Calu3 (cell line): ENCODE measurements around the gene METTL23. TPM values are rescaled to one million over a fixed set of nuclear protein-coding genes. Genes with fewer than 3 reads are reported as not detected.
"Not testable (repeated sequence)": the region's sequence is repeated elsewhere in the genome, so short reads cannot be mapped to it uniquely, and the experiment has no call there.

Experiments used
- BruUV-seq: library from RNA; stranded (reverse); fragments of 400-500 nt; replicated peaks from 2 replicates; lab custom pipeline; 2021; lab: Mats Ljungman, UMichigan
- CTCF ChIA-PET: fragments of 300-600 bp; sonication (Branson Sonifier 250); formaldehyde crosslinking; loops from one replicate; lab custom pipeline; 2022; ENCODE audit warnings: antibody characterized with exemption; lab: Charles Lee
- DNase-seq: peaks from one replicate; pipeline ENCODE4 v3.0.0; 2022
- H3K27ac Mint-ChIP-seq: one replicate; pipeline ENCODE4 v1.8.0; 2022; ENCODE audit warnings: mixed read lengths; ENCODE audit not compliant: unreplicated experiment
- H3K27me3 Mint-ChIP-seq: one replicate; pipeline ENCODE4 v1.8.0; 2022; ENCODE audit warnings: mixed read lengths; ENCODE audit not compliant: unreplicated experiment
- H3K36me3 Mint-ChIP-seq: one replicate; pipeline ENCODE4 v1.8.0; 2022; ENCODE audit warnings: mild to moderate bottlenecking, moderate library complexity, mixed read lengths; ENCODE audit not compliant: insufficient read depth, unreplicated experiment
- H3K4me1 Mint-ChIP-seq: one replicate; pipeline ENCODE4 v1.8.0; 2022; ENCODE audit warnings: mild to moderate bottlenecking, low read depth, mixed read lengths; ENCODE audit not compliant: unreplicated experiment
- H3K4me3 Mint-ChIP-seq: one replicate; pipeline ENCODE4 v1.8.0; 2022; ENCODE audit warnings: mild to moderate bottlenecking, low read depth, moderate library complexity, mixed read lengths; ENCODE audit not compliant: unreplicated experiment
- H3K9me3 Mint-ChIP-seq: one replicate; pipeline ENCODE4 v1.8.0; 2022; ENCODE audit warnings: low read depth, mixed read lengths; ENCODE audit not compliant: unreplicated experiment
- intact Hi-C: fragments of 100-400 bp; cut with micrococcal nuclease; formaldehyde crosslinking; loops from one replicate; pipeline ENCODE4 v1.10.0; 2022; ENCODE audit not compliant: unreplicated experiment
- total RNA-seq: library from RNA; stranded (reverse); gene quantifications from 2 replicates; pipeline ENCODE4 v1.2.3, GENCODE V29; 2022
- TF ChIP-seq, protein P1 (sequence below): fragments of 200-600 bp; IDR thresholded peaks from one replicate; pipeline ENCODE4 v1.8.0; 2022; ENCODE audit warnings: antibody characterized with exemption; ENCODE audit not compliant: unreplicated experiment

Gene METTL23
- total RNA-seq, 1 experiment from 2014 or later = 58.1 TPM

DNA sequence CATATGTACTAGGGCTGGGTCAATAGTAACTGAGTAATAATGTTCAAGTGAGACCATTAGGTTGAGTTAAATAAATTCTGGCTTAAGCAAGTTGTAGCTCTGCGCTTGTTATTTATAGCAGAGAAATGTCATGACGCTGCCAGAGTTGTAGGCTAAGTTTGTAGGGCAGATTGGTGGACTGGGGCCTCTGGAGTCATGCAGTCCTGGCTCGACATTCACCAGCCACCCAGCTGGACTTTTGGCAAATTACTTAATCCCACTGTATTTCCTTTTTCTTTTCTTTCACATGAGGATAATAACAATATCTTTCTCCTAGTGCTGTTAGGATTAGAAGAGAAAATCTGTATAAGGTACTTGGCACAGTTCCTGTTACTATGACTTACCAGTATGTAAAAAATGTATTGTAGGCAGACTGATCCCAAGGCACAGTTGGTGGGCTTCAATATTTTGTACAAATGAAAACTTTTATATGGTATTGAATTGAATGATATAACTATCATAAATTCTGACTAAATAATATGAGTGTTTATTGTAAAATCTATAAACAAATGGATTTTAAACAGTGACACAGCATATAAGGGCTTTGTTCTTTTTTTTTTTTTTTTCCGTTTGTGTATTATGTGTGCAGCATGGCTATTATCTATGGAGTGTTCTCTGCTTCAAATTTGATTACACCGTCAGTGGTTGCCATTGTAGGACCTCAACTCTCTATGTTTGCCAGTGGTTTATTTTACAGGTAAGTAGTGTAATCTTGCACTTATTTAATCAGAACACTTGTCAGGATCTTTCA is 13.9 kb downstream of the METTL23 start:
- no peaks in the 10 kb centered on the region for H3K27me3 Mint-ChIP-seq
- peaks cover 40% of the 10 kb centered on the region for H3K36me3 Mint-ChIP-seq
- TF ChIP-seq, protein P1, sequence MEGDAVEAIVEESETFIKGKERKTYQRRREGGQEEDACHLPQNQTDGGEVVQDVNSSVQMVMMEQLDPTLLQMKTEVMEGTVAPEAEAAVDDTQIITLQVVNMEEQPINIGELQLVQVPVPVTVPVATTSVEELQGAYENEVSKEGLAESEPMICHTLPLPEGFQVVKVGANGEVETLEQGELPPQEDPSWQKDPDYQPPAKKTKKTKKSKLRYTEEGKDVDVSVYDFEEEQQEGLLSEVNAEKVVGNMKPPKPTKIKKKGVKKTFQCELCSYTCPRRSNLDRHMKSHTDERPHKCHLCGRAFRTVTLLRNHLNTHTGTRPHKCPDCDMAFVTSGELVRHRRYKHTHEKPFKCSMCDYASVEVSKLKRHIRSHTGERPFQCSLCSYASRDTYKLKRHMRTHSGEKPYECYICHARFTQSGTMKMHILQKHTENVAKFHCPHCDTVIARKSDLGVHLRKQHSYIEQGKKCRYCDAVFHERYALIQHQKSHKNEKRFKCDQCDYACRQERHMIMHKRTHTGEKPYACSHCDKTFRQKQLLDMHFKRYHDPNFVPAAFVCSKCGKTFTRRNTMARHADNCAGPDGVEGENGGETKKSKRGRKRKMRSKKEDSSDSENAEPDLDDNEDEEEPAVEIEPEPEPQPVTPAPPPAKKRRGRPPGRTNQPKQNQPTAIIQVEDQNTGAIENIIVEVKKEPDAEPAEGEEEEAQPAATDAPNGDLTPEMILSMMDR = no peak
- no peak overlapping the region for H3K27ac Mint-ChIP-seq
- DNase-seq = no peak
- BruUV-seq = no TSS peak
- CTCF ChIA-PET = interaction anchor here (0.6 kb wide), 1 partner anchor 1805 kb away, joined by 4 read pairs; no protein-coding TSS in a partner anchor
- H3K4me3 Mint-ChIP-seq = no peak overlapping the region
- no peaks in the 10 kb centered on the region for H3K9me3 Mint-ChIP-seq
- H3K4me1 Mint-ChIP-seq = no peaks in the 10 kb centered on the region
- intact Hi-C loops = no loop called here

DNA sequence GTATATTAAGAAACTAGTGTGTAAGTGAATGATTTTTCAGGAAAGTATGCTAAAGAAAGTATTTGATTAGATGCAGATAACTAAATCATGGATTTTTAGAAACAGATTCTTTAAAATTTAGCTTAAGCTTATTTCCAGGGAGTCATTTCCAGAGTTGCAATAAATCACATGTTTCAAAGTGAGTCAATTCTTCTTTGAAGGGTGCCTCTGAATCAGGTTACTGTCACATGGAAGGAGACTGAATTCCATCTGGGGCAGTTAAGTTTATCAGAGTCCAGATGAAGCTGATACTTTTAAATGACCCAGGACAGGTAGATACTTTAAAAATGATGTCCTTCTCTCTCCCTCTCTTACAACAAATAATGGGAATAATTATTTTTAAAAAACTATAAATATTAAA is 16.3 kb downstream of the METTL23 start:
- CTCF ChIA-PET = no interaction called here
- H3K4me1 Mint-ChIP-seq = no peaks in the 10 kb centered on the region
- H3K9me3 Mint-ChIP-seq = no peaks in the 10 kb centered on the region
- DNase-seq = no peak
- peaks cover 15% of the 10 kb centered on the region for H3K36me3 Mint-ChIP-seq
- H3K27ac Mint-ChIP-seq = no peak overlapping the region
- intact Hi-C loops = no loop called here
- H3K4me3 Mint-ChIP-seq = no peak overlapping the region
- TF ChIP-seq, protein P1 = no peak
- H3K27me3 Mint-ChIP-seq = no peaks in the 10 kb centered on the region
- no TSS peak for BruUV-seq

GRCh38 chr17:76744747-76745146 is 18.1 kb downstream of the METTL23 start:
- no peaks in the 10 kb centered on the region for H3K4me1 Mint-ChIP-seq
- no peak overlapping the region for H3K4me3 Mint-ChIP-seq
- intact Hi-C loops = no loop called here
- H3K27ac Mint-ChIP-seq = no peak overlapping the region
- CTCF ChIA-PET = no interaction called here
- H3K36me3 Mint-ChIP-seq = peaks cover 6% of the 10 kb centered on the region
- no peaks in the 10 kb centered on the region for H3K9me3 Mint-ChIP-seq
- TF ChIP-seq, protein P1 = no peak
- no peak for DNase-seq
- H3K27me3 Mint-ChIP-seq = no peaks in the 10 kb centered on the region
- BruUV-seq = no TSS peak

DNA sequence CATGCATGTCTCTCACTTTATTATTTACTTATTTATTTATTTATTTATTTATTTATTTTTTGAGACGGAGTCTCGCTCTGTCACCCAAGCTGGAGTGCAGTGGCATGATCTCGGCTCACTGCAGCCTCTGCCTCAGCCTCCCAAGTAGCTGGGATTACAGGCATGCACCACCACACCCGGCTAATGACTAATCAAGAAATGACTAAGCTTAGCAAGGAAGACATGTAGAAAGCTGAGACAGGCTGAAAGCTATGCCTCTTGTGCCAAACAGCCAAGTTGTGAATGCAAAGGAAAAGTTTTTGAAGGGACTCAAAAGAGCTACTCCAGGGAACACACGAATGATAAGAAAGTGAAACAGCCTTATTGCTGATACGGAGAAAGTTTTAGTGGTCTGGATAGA is 19.1 kb downstream of the METTL23 start:
- CTCF ChIA-PET = interaction anchor here (0.6 kb wide), 1 partner anchor 83 kb away, joined by 3 read pairs; no protein-coding TSS in a partner anchor
- H3K36me3 Mint-ChIP-seq, H3K27ac Mint-ChIP-seq, H3K4me1 Mint-ChIP-seq, intact Hi-C loops, BruUV-seq, H3K9me3 Mint-ChIP-seq, H3K4me3 Mint-ChIP-seq, H3K27me3 Mint-ChIP-seq, DNase-seq: not testable (repeated sequence)
